Vagina (tissue), 2 donors: ENCODE results near the gene CYP26B1.

ENCODE experiments used
- CTCF ChIP-seq, 3 experiments: fragments of 450-650 bp in 2 of 3; fragments of 200-600 bp in 1 of 3; sonication (generic) in 1 of 3; IDR thresholded peaks; one replicate each; pipeline ENCODE4 v1.5.1; 2017 to 2019; ENCODE audit warnings: antibody characterized with exemption in 3 of 3, mild to moderate bottlenecking in 2 of 3, moderate library complexity in 2 of 3
- POLR2A ChIP-seq, 2 donors: fragments of 450-650 bp; IDR thresholded peaks; one replicate each; pipeline ENCODE4 v1.6.1; 2017; ENCODE audit warnings: antibody characterized with exemption in 2 of 2, mild to moderate bottlenecking in 2 of 2, moderate library complexity in 2 of 2
- POLR2AphosphoS5 ChIP-seq, 2 donors: sonication (generic); formaldehyde crosslinking; IDR thresholded peaks; one replicate each; pipeline ENCODE4 v1.9.0; 2017; ENCODE audit warnings: antibody characterized with exemption in 2 of 2, mild to moderate bottlenecking in 2 of 2, low read depth in 1 of 2; ENCODE audit not compliant: insufficient read depth in 1 of 2

GRCh38 chr2:72106978-72107377 is 40.7 kb downstream of the CYP26B1 start:
- no peak for TF ChIP-seq CTCF (IDR thresholded peaks at IDR 0.05)
- no peak for TF ChIP-seq POLR2AphosphoS5 (IDR thresholded peaks at IDR 0.05; ENCODE audit: insufficient read depth in 1 of 2, low read depth in 1 of 2)
- no peak for TF ChIP-seq POLR2A (IDR thresholded peaks at IDR 0.05)
